Measurements from ENCODE around the gene SMAD3. TPM values are rescaled to one million over a fixed set of nuclear protein-coding genes. Genes with fewer than 3 reads are reported as not detected.
"Not testable (repeated sequence)": the region's sequence is repeated elsewhere in the genome, so short reads cannot be mapped to it uniquely, and the experiment has no call there.

Gene SMAD3
- total and polyA plus RNA-seq, 2 of the 4 experiments (the other 2 are of a cell fraction): 71.0 to 177 TPM

GRCh38 chr15:67123291-67123690, 57.9 kb downstream of the SMAD3 start:
- Histone ChIP-seq H2BK120ac (ENCODE audit: low read depth, low read length) (peak overlapping the region; percentile 98; the same call in 1 of the 2 replicates), H3K79me1 (ENCODE audit: low read depth in 1 of 2, low read length in 2 of 2) (peaks cover 24 to 81% of the 10 kb centered on the region in 2 experiments), H2BK5ac (ENCODE audit: low read depth, low read length, poor library complexity, severe bottlenecking) (peak overlapping the region; percentile 99), H3K4ac (ENCODE audit: low read depth, low read length) (peak overlapping the region; percentile 100; the same call in 1 of the 2 replicates), H4K8ac (ENCODE audit: low read depth in 2 of 2, low read length in 2 of 2) (0 out of 4 replicates have a peak overlapping the region, but pooled peaks of 1 of the 2 experiments have one; percentile 98), H3K4me1 (ENCODE audit: control insufficient read depth, insufficient read depth, low read length) (peaks cover 57% of the 10 kb centered on the region), H3K9me1 (ENCODE audit: insufficient read depth, low read length) (peaks cover 50% of the 10 kb centered on the region), H2BK20ac (ENCODE audit: low read depth, low read length) (0 out of 2 replicates have a peak overlapping the region, but pooled peaks have one; percentile 99), H3K36me3 (ENCODE audit: control insufficient read depth, insufficient read depth, low read length) (peaks cover 33% of the 10 kb centered on the region)
- intact Hi-C loops (cut with micrococcal nuclease); ATAC-seq (ENCODE audit: low read depth); H4K20me1 ChIP-seq (ENCODE audit: insufficient read depth, low read length); BruUV-seq (replicated peaks); H2BK15ac ChIP-seq (ENCODE audit: low read depth, low read length); dilution Hi-C loops (cut with HindIII; ENCODE audit: low sequenced_read_pairs, unreplicated experiment); H3K18ac ChIP-seq (ENCODE audit: low read depth, low read length); H3K14ac ChIP-seq (replicated peaks; ENCODE audit: low read depth, low read length); H2AFZ ChIP-seq (replicated peaks; ENCODE audit: low read length, poor library complexity); H3K27ac ChIP-seq (ENCODE audit: insufficient read depth, low read length); H3K27me3 ChIP-seq (ENCODE audit: control insufficient read depth, insufficient read depth, low read length); H4K91ac ChIP-seq (ENCODE audit: insufficient read depth, low read depth, low read length); H3K23ac ChIP-seq (ENCODE audit: low read depth, low read length); H3K9me3 ChIP-seq (ENCODE audit: control insufficient read depth, insufficient read depth, low read length); H2AK5ac ChIP-seq (ENCODE audit: low read depth, low read length); H3K56ac ChIP-seq (ENCODE audit: extremely low read depth, insufficient read depth, low read length); H3K4me3 ChIP-seq (ENCODE audit: insufficient read depth, low read depth, low read length); in situ Hi-C loops (cut with MboI; ENCODE audit: low sequenced_read_pairs); CTCF ChIA-PET; H4K5ac ChIP-seq (ENCODE audit: low read depth, low read length); DNase-seq; H3K9ac ChIP-seq (ENCODE audit: low read depth, low read length); POLR2A ChIA-PET (ENCODE audit: unreplicated experiment); H2AK9ac ChIP-seq (replicated peaks; ENCODE audit: low read depth, low read length, poor library complexity); H3K4me2 ChIP-seq (ENCODE audit: low read depth, low read length): not testable (repeated sequence)
- peak; percentile 78 for TF ChIP-seq CEBPB (IDR thresholded peaks at IDR 0.05; ENCODE audit: low read depth, low read length)
- WGBS, 2 experiments (ENCODE audit: extremely low coverage in 2 of 2, insufficient read length in 1 of 2): 100% methylated on average over 3 of the region's 8 CpGs; no CpG with 5 or more reads in 1 of the 2 experiments
